ENCODE measurements around the gene STARD7. TPM values are rescaled to one million over a fixed set of nuclear protein-coding genes. Genes with fewer than 3 reads are reported as not detected.
A peak's percentile ranks its signal among the peaks of the same experiment; 100 is the strongest.

Gene STARD7
- total RNA-seq, 2 experiments from 2014 or later: 139 to 143 TPM

GRCh38 chr2:96247009-96247408, 38.4 kb upstream of the STARD7 start:
- Mint-ChIP-seq H3K36me3 (ENCODE audit: low read depth) (peaks cover 40% of the 10 kb centered on the region), H3K27me3 (ENCODE audit: low read depth) (no peaks in the 10 kb centered on the region), H3K9me3 (ENCODE audit: insufficient read depth) (no peaks in the 10 kb centered on the region), H3K4me3 (no peak overlapping the region), H3K4me1 (ENCODE audit: low read depth) (peaks cover 63% of the 10 kb centered on the region), H3K27ac (peak overlapping the region; percentile 76)
- CTCF ChIA-PET: interaction anchor here (1.7 to 2.1 kb wide), 3 partner anchors 13 to 254 kb away, joined by 4 to 5 read pairs (median 5); partner anchors contain the start of gene CIAO1
- POLR2A ChIA-PET: interaction anchor here (0.6 kb wide), 1 partner anchor 39 kb away, joined by 4 read pairs; the partner anchor contains the start of gene STARD7
- DNase-seq: no peak
- ATAC-seq: no peak

DNA sequence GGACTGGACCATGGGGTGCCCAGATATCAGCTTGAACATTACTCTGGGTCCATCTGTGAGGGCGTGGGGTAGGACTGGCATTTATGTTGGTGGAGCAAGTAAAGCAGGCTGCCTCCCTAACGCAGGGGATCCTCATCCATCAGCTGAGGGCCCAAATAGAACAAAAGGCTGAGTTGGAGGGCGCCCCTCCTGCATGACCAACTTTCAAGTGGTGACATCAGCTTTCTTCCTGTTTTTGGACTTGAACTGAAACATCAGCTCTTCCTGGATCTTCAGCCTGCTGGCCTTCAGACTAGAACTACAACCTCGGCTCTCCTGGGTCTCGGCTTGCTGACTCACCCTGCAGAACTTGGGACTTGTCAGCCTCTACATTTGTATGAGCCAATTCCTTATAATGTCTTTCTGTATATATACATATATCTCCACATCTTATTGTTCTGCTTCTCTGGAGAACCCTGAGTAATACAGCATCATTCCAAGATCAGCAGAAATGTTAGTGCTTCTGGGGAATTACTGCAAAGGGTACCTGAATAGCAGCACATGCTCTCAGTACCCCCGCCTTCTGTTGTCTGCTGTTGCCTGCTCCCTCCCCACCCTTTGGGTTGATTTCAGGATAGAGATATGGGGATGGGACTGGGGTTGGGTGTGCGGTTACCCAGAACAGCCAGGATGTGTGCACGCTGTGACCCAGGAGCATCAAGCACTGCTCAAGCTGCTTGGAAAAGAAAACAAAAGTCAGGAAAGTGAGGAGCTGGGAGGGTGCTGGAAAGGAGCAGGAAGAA, 37.2 kb upstream of the STARD7 start:
- DNase-seq (peak; percentile 24), ATAC-seq (no peak)
- ChIA-PET CTCF (interaction anchor here (0.9 to 2.1 kb wide), 6 partner anchors 12 to 253 kb away, joined by 3 to 7 read pairs (median 4); partner anchors contain the start of gene CIAO1), POLR2A (interaction anchor here (1.1 kb wide), 1 partner anchor 13 kb away, joined by 3 read pairs; no protein-coding TSS in a partner anchor)
- peaks cover 34% of the 10 kb centered on the region for H3K36me3 Mint-ChIP-seq (ENCODE audit: low read depth)
- peaks cover 64% of the 10 kb centered on the region for H3K4me1 Mint-ChIP-seq (ENCODE audit: low read depth)
- no peaks in the 10 kb centered on the region for H3K27me3 Mint-ChIP-seq (ENCODE audit: low read depth)
- H3K27ac Mint-ChIP-seq: peak overlapping the region; percentile 76
- no peaks in the 10 kb centered on the region for H3K9me3 Mint-ChIP-seq (ENCODE audit: insufficient read depth)
- H3K4me3 Mint-ChIP-seq: no peak overlapping the region

DNA sequence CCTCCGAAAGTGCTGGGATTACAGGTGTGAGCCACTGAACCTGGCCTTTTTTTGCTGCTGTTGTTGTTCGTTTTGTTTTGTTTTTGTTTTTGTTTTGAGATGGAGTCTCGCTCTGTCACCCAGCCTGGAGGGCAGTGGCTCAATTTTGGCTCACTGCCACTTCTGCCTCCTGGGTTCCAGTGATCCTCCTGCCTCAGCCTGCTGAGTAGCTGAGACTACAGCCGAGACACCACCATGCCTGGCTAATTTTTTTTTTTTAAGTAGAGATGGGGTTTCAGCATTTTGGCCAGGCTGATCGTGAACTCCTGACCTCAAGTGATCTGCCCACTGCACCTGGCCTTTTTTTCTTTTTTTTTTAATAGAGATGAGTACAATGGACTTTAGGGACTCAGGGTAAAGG, 35.2 kb upstream of the STARD7 start:
- CTCF ChIA-PET: no interaction called here
- Mint-ChIP-seq H3K4me3 (no peak overlapping the region), H3K27me3 (ENCODE audit: low read depth) (no peaks in the 10 kb centered on the region), H3K36me3 (ENCODE audit: low read depth) (peaks cover 29% of the 10 kb centered on the region), H3K4me1 (ENCODE audit: low read depth) (peaks cover 64% of the 10 kb centered on the region), H3K27ac (no peak overlapping the region), H3K9me3 (ENCODE audit: insufficient read depth) (no peaks in the 10 kb centered on the region)
- POLR2A ChIA-PET: no interaction called here
- no peak for ATAC-seq
- DNase-seq: no peak

DNA sequence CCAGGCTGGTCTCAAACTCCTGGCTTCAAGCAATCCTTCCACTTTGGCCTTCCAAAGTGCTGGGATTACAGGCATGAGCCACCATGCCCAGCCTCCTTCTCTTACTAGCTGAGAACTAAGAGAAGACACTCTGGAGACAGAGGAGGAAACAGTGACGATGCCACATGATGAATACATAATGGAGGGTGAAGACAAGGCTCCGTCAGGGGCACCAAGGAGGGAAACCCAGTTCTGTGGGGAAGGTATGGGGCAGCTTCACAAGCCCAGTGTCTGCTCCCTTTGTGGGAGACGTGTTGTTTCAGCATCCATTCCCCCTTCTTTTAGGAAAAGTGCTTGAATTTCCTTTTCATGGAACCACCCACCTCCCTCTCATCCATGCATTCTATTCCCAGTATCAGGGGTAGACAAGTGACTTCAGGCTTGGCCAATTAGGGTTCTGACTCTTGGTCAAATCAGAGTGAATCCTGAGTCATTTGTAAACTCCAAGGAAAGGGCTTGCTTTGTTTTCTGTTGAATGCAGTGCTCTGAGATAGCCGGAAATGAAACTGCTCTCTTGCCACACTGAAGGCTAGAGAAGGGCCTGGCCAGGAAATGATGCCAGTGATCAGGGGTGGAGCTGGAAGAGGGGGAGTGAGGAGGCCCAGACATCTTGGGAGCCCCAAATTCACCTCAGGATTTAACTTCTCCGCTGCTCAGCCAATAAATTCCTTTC, 33.4 kb upstream of the STARD7 start:
- DNase-seq (peak; percentile 80), ATAC-seq (peak; percentile 92)
- H3K4me1 Mint-ChIP-seq (ENCODE audit: low read depth): peaks cover 57% of the 10 kb centered on the region
- H3K36me3 Mint-ChIP-seq (ENCODE audit: low read depth): peaks cover 22% of the 10 kb centered on the region
- H3K27me3 Mint-ChIP-seq (ENCODE audit: low read depth): no peaks in the 10 kb centered on the region
- peak overlapping the region; percentile 58 for H3K4me3 Mint-ChIP-seq
- POLR2A ChIA-PET: interaction anchor here (0.6 to 2.0 kb wide), 10 partner anchors 8 to 633 kb away, joined by 3 to 11 read pairs (median 3); partner anchors contain the start of gene STARD7
- CTCF ChIA-PET: interaction anchor here (1.1 to 2.0 kb wide), 8 partner anchors 17 to 250 kb away, joined by 3 to 9 read pairs (median 4); partner anchors contain the start of genes ASTL, STARD7 and TMEM127
- H3K27ac Mint-ChIP-seq: peak overlapping the region; percentile 96
- no peaks in the 10 kb centered on the region for H3K9me3 Mint-ChIP-seq (ENCODE audit: insufficient read depth)

DNA sequence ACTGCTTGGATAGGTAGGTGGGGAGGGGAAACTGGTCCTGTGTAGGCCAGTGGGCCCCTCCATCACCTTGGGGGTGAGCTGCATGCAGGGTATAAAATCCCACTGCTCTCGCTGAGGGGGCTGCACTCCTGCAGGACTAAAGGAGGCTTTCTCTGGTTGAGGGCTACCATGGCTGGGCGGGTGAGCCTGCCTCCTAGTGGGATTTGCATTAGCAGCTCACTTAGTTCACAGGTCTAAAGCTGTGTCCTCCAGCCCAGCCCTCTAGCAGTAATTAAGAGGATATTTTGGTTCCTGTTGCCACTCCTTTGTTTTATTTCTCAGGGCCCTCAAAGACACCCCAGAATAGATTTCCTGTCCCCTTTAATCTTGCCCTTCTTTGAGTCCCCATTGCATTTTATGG, 32.6 kb upstream of the STARD7 start:
- Mint-ChIP-seq H3K4me3 (peak overlapping the region; percentile 58), H3K9me3 (ENCODE audit: insufficient read depth) (no peaks in the 10 kb centered on the region), H3K4me1 (ENCODE audit: low read depth) (peaks cover 48% of the 10 kb centered on the region), H3K27ac (peak overlapping the region; percentile 96), H3K27me3 (ENCODE audit: low read depth) (no peaks in the 10 kb centered on the region), H3K36me3 (ENCODE audit: low read depth) (peaks cover 17% of the 10 kb centered on the region)
- no peak for DNase-seq
- CTCF ChIA-PET: interaction anchor here (1.2 to 2.0 kb wide), 7 partner anchors 18 to 249 kb away, joined by 3 to 9 read pairs (median 4); partner anchors contain the start of genes ASTL, STARD7 and TMEM127
- POLR2A ChIA-PET: interaction anchor here (0.6 to 2.0 kb wide), 7 partner anchors 7 to 326 kb away, joined by 3 to 11 read pairs (median 4); partner anchors contain the start of gene STARD7
- no peak for ATAC-seq

GRCh38 chr2:96240341-96241038, 31.9 kb upstream of the STARD7 start:
- Mint-ChIP-seq H3K27me3 (ENCODE audit: low read depth) (no peaks in the 10 kb centered on the region), H3K9me3 (ENCODE audit: insufficient read depth) (no peaks in the 10 kb centered on the region), H3K4me3 (no peak overlapping the region), H3K4me1 (ENCODE audit: low read depth) (peaks cover 41% of the 10 kb centered on the region), H3K27ac (peak overlapping the region; percentile 96), H3K36me3 (ENCODE audit: low read depth) (peaks cover 10% of the 10 kb centered on the region)
- DNase-seq (no peak), ATAC-seq (no peak)
- CTCF ChIA-PET: interaction anchor here (0.8 to 2.0 kb wide), 6 partner anchors 19 to 248 kb away, joined by 3 to 9 read pairs (median 4); partner anchors contain the start of gene ASTL
- POLR2A ChIA-PET: interaction anchor here (0.6 to 2.2 kb wide), 3 partner anchors 15 to 327 kb away, joined by 3 to 12 read pairs (median 4); partner anchors contain the start of gene STARD7

- no peaks in the 10 kb centered on the region for H3K9me3 Mint-ChIP-seq (ENCODE audit: insufficient read depth)
- ChIA-PET POLR2A (interaction anchor here (2.2 kb wide), 1 partner anchor 31 kb away, joined by 12 read pairs; the partner anchor contains the start of gene STARD7), CTCF (interaction anchor here (0.8 to 1.6 kb wide), 4 partner anchors 21 to 103 kb away, joined by 3 to 6 read pairs (median 4); no protein-coding TSS in a partner anchor)
- peaks cover 6% of the 10 kb centered on the region for H3K36me3 Mint-ChIP-seq (ENCODE audit: low read depth)
- peak overlapping the region; percentile 27 for H3K27ac Mint-ChIP-seq
- peaks cover 36% of the 10 kb centered on the region for H3K4me1 Mint-ChIP-seq (ENCODE audit: low read depth)
- ATAC-seq: no peak
- H3K4me3 Mint-ChIP-seq: no peak overlapping the region
- H3K27me3 Mint-ChIP-seq (ENCODE audit: low read depth): no peaks in the 10 kb centered on the region
- no peak for DNase-seq
These were observed 31.2 kb upstream of the STARD7 start for GRCh38 chr2:96239745-96240264.

GRCh38 chr2:96239091-96239490, 30.5 kb upstream of the STARD7 start:
- CTCF ChIA-PET: interaction anchor here (0.9 to 1.6 kb wide), 3 partner anchors 28 to 102 kb away, joined by 3 to 6 read pairs (median 5); no protein-coding TSS in a partner anchor
- H3K27ac Mint-ChIP-seq: no peak overlapping the region

GRCh38 chr2:96238266-96238665, 29.6 kb upstream of the STARD7 start:
- peaks cover 4% of the 10 kb centered on the region for H3K36me3 Mint-ChIP-seq (ENCODE audit: low read depth)
- DNase-seq: no peak
- no peak for ATAC-seq
- POLR2A ChIA-PET: interaction anchor here (2.2 kb wide), 1 partner anchor 30 kb away, joined by 12 read pairs; the partner anchor contains the start of gene STARD7
- H3K9me3 Mint-ChIP-seq (ENCODE audit: insufficient read depth): no peaks in the 10 kb centered on the region
- no peak overlapping the region for H3K4me3 Mint-ChIP-seq
- H3K27ac Mint-ChIP-seq: no peak overlapping the region
- CTCF ChIA-PET: no interaction called here
- H3K27me3 Mint-ChIP-seq (ENCODE audit: low read depth): no peaks in the 10 kb centered on the region
- peaks cover 32% of the 10 kb centered on the region for H3K4me1 Mint-ChIP-seq (ENCODE audit: low read depth)

More at GRCh38 chr2:96239091-96239490, 30.5 kb upstream of the STARD7 start:
- Mint-ChIP-seq H3K4me1 (ENCODE audit: low read depth) (peaks cover 32% of the 10 kb centered on the region), H3K4me3 (no peak overlapping the region), H3K27me3 (ENCODE audit: low read depth) (no peaks in the 10 kb centered on the region), H3K36me3 (ENCODE audit: low read depth) (peaks cover 4% of the 10 kb centered on the region), H3K9me3 (ENCODE audit: insufficient read depth) (no peaks in the 10 kb centered on the region)
- POLR2A ChIA-PET: interaction anchor here (2.2 kb wide), 1 partner anchor 30 kb away, joined by 12 read pairs; the partner anchor contains the start of gene STARD7
- ATAC-seq (no peak), DNase-seq (no peak)

GRCh38 chr2:96236882-96237281, 28.3 kb upstream of the STARD7 start:
- Mint-ChIP-seq H3K4me1 (ENCODE audit: low read depth) (peaks cover 18% of the 10 kb centered on the region), H3K4me3 (no peak overlapping the region)

More at GRCh38 chr2:96236882-96237281, 28.3 kb upstream of the STARD7 start:
- no peak for ATAC-seq
- DNase-seq: no peak
- H3K27ac Mint-ChIP-seq: no peak overlapping the region
- CTCF ChIA-PET: no interaction called here
- no peaks in the 10 kb centered on the region for H3K36me3 Mint-ChIP-seq (ENCODE audit: low read depth)
- POLR2A ChIA-PET: interaction anchor here (0.9 kb wide), 1 partner anchor 28 kb away, joined by 5 read pairs; the partner anchor contains the start of gene STARD7
- no peaks in the 10 kb centered on the region for H3K27me3 Mint-ChIP-seq (ENCODE audit: low read depth)
- H3K9me3 Mint-ChIP-seq (ENCODE audit: insufficient read depth): no peaks in the 10 kb centered on the region
